MM.1S (cell line): ENCODE measurements around the gene SLC19A2.

Source experiments
- CTCF ChIP-seq: fragments of 300-600 bp; sonication (generic); IDR thresholded peaks from 2 replicates; pipeline ENCODE4 v1.5.1; 2016; ENCODE audit warnings: antibody characterized with exemption, low read length, mixed read lengths
- EZH2 ChIP-seq: fragments of 300-600 bp; sonication (generic); optimal IDR thresholded peaks from 2 replicates; pipeline ENCODE3; 2017; ENCODE audit warnings: low read depth, mild to moderate bottlenecking, antibody characterized with exemption, low read length, mixed read lengths
- EZH2phosphoT487 ChIP-seq: fragments of 300-600 bp; sonication (generic); IDR thresholded peaks from 2 replicates; pipeline ENCODE4 v1.6.1; 2018; ENCODE audit warnings: antibody characterized with exemption, low read length

- TF ChIP-seq CTCF = no peak
- TF ChIP-seq EZH2 = no peak
- TF ChIP-seq EZH2phosphoT487 = no peak
Measured at GRCh38 chr1:169523904-169524303, 38.2 kb upstream of the SLC19A2 start.
